SK-N-SH treated with all-trans-retinoic acid at 6 μM for 48 hours (cell line): ENCODE data around the gene APBB1.

Source experiments
- ATAC-seq: fragments of 200-7000 bp; cut with Tn5 transposase; 3 replicates; pipeline ENCODE4 v1.9.1; 2020; ENCODE audit warnings: mild to moderate bottlenecking, moderate library complexity
- ARNTL ChIP-seq: fragments of 450-650 bp; formaldehyde crosslinking; IDR thresholded peaks from 2 replicates; pipeline ENCODE4 v1.5.0; 2020; ENCODE audit warnings: low read depth, mild to moderate bottlenecking, moderate library complexity, borderline replicate concordance
- BACH2 ChIP-seq: fragments of 250-450 bp; sonication (Bioruptor Pico); IDR thresholded peaks from 2 replicates; pipeline ENCODE4 v1.9.0; 2021; ENCODE audit warnings: mild to moderate bottlenecking, borderline replicate concordance
- CSDC2 ChIP-seq: fragments of 250-450 bp; sonication (Bioruptor Pico); IDR thresholded peaks from 2 replicates; pipeline ENCODE4 v1.5.0; 2020; ENCODE audit warnings: mild to moderate bottlenecking, moderate library complexity
- CSRNP3 ChIP-seq: fragments of 250-450 bp; sonication (Bioruptor Pico); IDR thresholded peaks from 2 replicates; pipeline ENCODE4 v1.5.1; 2021; ENCODE audit warnings: mild to moderate bottlenecking, moderate library complexity
- ESRRG ChIP-seq: fragments of 250-450 bp; sonication (Bioruptor Pico); IDR thresholded peaks from 2 replicates; pipeline ENCODE4 v1.6.1; 2021; ENCODE audit warnings: mild to moderate bottlenecking
- GLIS3 ChIP-seq: fragments of 250-450 bp; sonication (Bioruptor Pico); IDR thresholded peaks from 2 replicates; pipeline ENCODE4 v1.5.0; 2020; ENCODE audit warnings: mild to moderate bottlenecking, moderate library complexity
- ISL1 ChIP-seq: fragments of 250-450 bp; sonication (Bioruptor Pico); IDR thresholded peaks from 2 replicates; pipeline ENCODE4 v2.1.2; 2022; ENCODE audit warnings: mild to moderate bottlenecking, moderate library complexity
- OSR1 ChIP-seq: fragments of 250-450 bp; sonication (Bioruptor Pico); IDR thresholded peaks from 2 replicates; pipeline ENCODE4 v1.8.0; 2022; ENCODE audit warnings: moderate library complexity, mild to moderate bottlenecking, inconsistent platforms
- PATZ1 ChIP-seq: fragments of 250-450 bp; sonication (Bioruptor Pico); IDR thresholded peaks from 2 replicates; pipeline ENCODE4 v1.8.0; 2020; ENCODE audit warnings: mild to moderate bottlenecking, moderate library complexity, borderline replicate concordance
- PPARA ChIP-seq: fragments of 250-450 bp; sonication (Bioruptor Pico); IDR thresholded peaks from 2 replicates; pipeline ENCODE4 v1.5.0; 2020; ENCODE audit warnings: mild to moderate bottlenecking, borderline replicate concordance
- RARB ChIP-seq: fragments of 250-450 bp; sonication (Bioruptor Pico); IDR thresholded peaks from 2 replicates; pipeline ENCODE4 v1.8.0; 2021; ENCODE audit warnings: mild to moderate bottlenecking, moderate library complexity
- TCF4 ChIP-seq: fragments of 250-450 bp; sonication (Bioruptor Pico); IDR thresholded peaks from 2 replicates; pipeline ENCODE4 v1.8.0; 2021; ENCODE audit warnings: mild to moderate bottlenecking, moderate library complexity, borderline replicate concordance
- ZC3H10 ChIP-seq: fragments of 250-450 bp; sonication (Bioruptor Pico); IDR thresholded peaks from 2 replicates; pipeline ENCODE4 v1.5.1; 2021; ENCODE audit warnings: mild to moderate bottlenecking, moderate library complexity
- ZFP3 ChIP-seq: fragments of 250-450 bp; sonication (Bioruptor Pico); IDR thresholded peaks from 2 replicates; pipeline ENCODE4 v1.5.0; 2020; ENCODE audit warnings: mild to moderate bottlenecking, moderate library complexity
- ZFP30 ChIP-seq: fragments of 450-650 bp; formaldehyde crosslinking; IDR thresholded peaks from 2 replicates; pipeline ENCODE4 v1.5.0; 2022; ENCODE audit warnings: mild to moderate bottlenecking, moderate library complexity
- ZNF70 ChIP-seq: fragments of 450-650 bp; formaldehyde crosslinking; IDR thresholded peaks from 2 replicates; pipeline ENCODE4 v1.5.0; 2020; ENCODE audit warnings: mild to moderate bottlenecking, moderate library complexity
- TF ChIP-seq, protein P1 (sequence below): fragments of 250-450 bp; sonication (Bioruptor Pico); IDR thresholded peaks from 2 replicates; pipeline ENCODE4 v1.5.1; 2020; ENCODE audit warnings: low read depth, mild to moderate bottlenecking, moderate library complexity
- TF ChIP-seq, protein P2 (sequence below): fragments of 250-450 bp; sonication (Bioruptor Pico); IDR thresholded peaks from 2 replicates; pipeline ENCODE4 v1.5.0; 2020; ENCODE audit warnings: mild to moderate bottlenecking, moderate library complexity

The APBB1 gene

DNA sequence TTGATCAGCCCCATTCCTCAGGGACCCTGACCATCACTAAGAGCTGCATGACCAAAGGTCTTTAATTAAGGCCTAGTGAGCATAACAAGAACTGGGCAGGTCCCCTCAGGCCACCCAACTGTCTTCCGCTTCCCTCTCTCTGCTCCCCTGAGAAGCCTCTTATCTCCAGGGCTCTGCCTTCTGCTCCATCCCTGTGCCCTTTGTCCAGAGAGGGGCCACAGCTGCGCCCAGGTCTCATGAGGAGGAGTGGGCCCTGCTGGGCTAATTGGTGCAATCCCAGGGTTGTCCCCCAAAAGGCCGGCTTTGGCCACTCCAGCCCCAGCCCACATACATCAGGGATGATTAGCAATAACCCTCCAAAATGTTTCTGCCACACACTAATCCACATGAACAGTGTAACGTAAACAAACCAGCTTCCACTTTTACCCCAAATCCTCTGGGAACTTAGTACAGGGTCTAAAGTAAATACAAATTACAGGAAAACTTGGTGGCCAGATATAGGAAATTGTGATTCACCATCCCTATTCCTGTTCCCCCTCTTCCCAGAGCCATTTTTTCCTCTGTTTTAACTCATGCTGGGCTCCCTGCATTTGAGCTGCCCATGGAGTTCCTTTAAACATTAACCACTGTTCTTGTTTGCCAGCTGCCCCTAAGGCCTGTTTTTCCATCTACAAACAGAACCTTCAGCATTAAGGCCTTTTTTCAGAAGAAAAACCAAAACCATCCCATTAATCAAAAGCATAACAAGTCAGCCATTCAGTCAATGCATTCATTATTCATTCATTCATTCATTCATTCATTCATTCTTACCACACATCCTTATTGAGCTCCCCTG, 64.0 kb downstream of the APBB1 start (continued):
- TF ChIP-seq, protein P1, sequence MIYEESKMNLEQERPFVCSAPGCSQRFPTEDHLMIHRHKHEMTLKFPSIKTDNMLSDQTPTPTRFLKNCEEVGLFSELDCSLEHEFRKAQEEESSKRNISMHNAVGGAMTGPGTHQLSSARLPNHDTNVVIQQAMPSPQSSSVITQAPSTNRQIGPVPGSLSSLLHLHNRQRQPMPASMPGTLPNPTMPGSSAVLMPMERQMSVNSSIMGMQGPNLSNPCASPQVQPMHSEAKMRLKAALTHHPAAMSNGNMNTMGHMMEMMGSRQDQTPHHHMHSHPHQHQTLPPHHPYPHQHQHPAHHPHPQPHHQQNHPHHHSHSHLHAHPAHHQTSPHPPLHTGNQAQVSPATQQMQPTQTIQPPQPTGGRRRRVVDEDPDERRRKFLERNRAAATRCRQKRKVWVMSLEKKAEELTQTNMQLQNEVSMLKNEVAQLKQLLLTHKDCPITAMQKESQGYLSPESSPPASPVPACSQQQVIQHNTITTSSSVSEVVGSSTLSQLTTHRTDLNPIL, result no peak
- no peak for TF ChIP-seq OSR1 (CRISPR knock-in tag)
- no peak for TF ChIP-seq RARB

- TF ChIP-seq TCF4 (no peak), PPARA (CRISPR knock-in tag) (no peak), ZNF70 (CRISPR knock-in tag) (no peak)
- TF ChIP-seq, all 23 proteins: peak for 0
These were observed 65.4 kb downstream of the APBB1 start for GRCh38 chr11:6353367-6353987.

GRCh38 chr11:6351782-6352382, 67.0 kb downstream of the APBB1 start:
- ATAC-seq, result no peak
- TF ChIP-seq, protein P1, result no peak
- no peak for TF ChIP-seq ZNF70 (CRISPR knock-in tag)
- TF ChIP-seq ESRRG (CRISPR knock-in tag), result no peak
- TF ChIP-seq ZFP3 (CRISPR knock-in tag), result no peak
- no peak for TF ChIP-seq PATZ1 (CRISPR knock-in tag)
- TF ChIP-seq, protein P2, sequence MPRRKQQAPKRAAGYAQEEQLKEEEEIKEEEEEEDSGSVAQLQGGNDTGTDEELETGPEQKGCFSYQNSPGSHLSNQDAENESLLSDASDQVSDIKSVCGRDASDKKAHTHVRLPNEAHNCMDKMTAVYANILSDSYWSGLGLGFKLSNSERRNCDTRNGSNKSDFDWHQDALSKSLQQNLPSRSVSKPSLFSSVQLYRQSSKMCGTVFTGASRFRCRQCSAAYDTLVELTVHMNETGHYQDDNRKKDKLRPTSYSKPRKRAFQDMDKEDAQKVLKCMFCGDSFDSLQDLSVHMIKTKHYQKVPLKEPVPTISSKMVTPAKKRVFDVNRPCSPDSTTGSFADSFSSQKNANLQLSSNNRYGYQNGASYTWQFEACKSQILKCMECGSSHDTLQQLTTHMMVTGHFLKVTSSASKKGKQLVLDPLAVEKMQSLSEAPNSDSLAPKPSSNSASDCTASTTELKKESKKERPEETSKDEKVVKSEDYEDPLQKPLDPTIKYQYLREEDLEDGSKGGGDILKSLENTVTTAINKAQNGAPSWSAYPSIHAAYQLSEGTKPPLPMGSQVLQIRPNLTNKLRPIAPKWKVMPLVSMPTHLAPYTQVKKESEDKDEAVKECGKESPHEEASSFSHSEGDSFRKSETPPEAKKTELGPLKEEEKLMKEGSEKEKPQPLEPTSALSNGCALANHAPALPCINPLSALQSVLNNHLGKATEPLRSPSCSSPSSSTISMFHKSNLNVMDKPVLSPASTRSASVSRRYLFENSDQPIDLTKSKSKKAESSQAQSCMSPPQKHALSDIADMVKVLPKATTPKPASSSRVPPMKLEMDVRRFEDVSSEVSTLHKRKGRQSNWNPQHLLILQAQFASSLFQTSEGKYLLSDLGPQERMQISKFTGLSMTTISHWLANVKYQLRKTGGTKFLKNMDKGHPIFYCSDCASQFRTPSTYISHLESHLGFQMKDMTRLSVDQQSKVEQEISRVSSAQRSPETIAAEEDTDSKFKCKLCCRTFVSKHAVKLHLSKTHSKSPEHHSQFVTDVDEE (CRISPR knock-in tag), result no peak
- TF ChIP-seq ZC3H10, result no peak
- TF ChIP-seq CSRNP3 (CRISPR knock-in tag), result no peak
- TF ChIP-seq OSR1 (CRISPR knock-in tag), result no peak

More at GRCh38 chr11:6353367-6353987, 65.4 kb downstream of the APBB1 start:
- ATAC-seq, result peak; percentile 82

- ATAC-seq, result no peak
- TF ChIP-seq ZFP3 (CRISPR knock-in tag) (no peak), PATZ1 (CRISPR knock-in tag) (no peak), ARNTL (no peak), ZC3H10 (no peak), BACH2 (CRISPR knock-in tag) (no peak), RARB (no peak), CSDC2 (CRISPR knock-in tag) (no peak), PPARA (CRISPR knock-in tag) (no peak), ZFP30 (CRISPR knock-in tag) (no peak), GLIS3 (no peak), ESRRG (CRISPR knock-in tag) (no peak), ZNF70 (CRISPR knock-in tag) (no peak), ISL1 (CRISPR knock-in tag) (no peak), OSR1 (CRISPR knock-in tag) (no peak)
- TF ChIP-seq, protein P2 (CRISPR knock-in tag), result no peak
These were observed 68.4 kb downstream of the APBB1 start for GRCh38 chr11:6350486-6350885.
